GM12891 (cell line): ENCODE data around the gene ADCK1.
"Not testable (repeated sequence)": the region's sequence is repeated elsewhere in the genome, so short reads cannot be mapped to it uniquely, and the experiment has no call there.

ENCODE experiments used
- DNase-seq: peaks from one replicate; pipeline ENCODE4 v3.0.0; 2011; ENCODE audit warnings: low spot score; ENCODE audit not compliant: insufficient read length
- FAIRE-seq: peaks from 2 replicates; lab custom pipeline; 2011; peaks lifted over from hg19 to GRCh38; lab: Jason Lieb, UNC
- PAX5 ChIP-seq: IDR thresholded peaks from 2 replicates; pipeline ENCODE4 v1.6.1; 2011; ENCODE audit warnings: low read length, moderate library complexity, mild to moderate bottlenecking; ENCODE audit not compliant: insufficient read depth, severe bottlenecking
- POLR2A ChIP-seq: IDR thresholded peaks from 2 replicates; pipeline ENCODE4 v1.6.1; 2011; ENCODE audit warnings: low read depth, low read length, control low read depth
- POLR2AphosphoS5 ChIP-seq: IDR thresholded peaks from 2 replicates; pipeline ENCODE4 v1.6.1; 2011; ENCODE audit warnings: low read depth, low read length, control low read depth
- POU2F2 ChIP-seq: IDR thresholded peaks from 2 replicates; pipeline ENCODE4 v1.6.1; 2011; ENCODE audit warnings: low read depth, mild to moderate bottlenecking, control low read depth, low read length, moderate library complexity
- SPI1 ChIP-seq: IDR thresholded peaks from 2 replicates; pipeline ENCODE4 v1.6.1; 2011; ENCODE audit warnings: low read depth, low read length, control low read depth
- TAF1 ChIP-seq: IDR thresholded peaks from 2 replicates; pipeline ENCODE4 v1.6.1; 2011; ENCODE audit warnings: low read depth, low read length, control low read depth

ADCK1 gene

DNA sequence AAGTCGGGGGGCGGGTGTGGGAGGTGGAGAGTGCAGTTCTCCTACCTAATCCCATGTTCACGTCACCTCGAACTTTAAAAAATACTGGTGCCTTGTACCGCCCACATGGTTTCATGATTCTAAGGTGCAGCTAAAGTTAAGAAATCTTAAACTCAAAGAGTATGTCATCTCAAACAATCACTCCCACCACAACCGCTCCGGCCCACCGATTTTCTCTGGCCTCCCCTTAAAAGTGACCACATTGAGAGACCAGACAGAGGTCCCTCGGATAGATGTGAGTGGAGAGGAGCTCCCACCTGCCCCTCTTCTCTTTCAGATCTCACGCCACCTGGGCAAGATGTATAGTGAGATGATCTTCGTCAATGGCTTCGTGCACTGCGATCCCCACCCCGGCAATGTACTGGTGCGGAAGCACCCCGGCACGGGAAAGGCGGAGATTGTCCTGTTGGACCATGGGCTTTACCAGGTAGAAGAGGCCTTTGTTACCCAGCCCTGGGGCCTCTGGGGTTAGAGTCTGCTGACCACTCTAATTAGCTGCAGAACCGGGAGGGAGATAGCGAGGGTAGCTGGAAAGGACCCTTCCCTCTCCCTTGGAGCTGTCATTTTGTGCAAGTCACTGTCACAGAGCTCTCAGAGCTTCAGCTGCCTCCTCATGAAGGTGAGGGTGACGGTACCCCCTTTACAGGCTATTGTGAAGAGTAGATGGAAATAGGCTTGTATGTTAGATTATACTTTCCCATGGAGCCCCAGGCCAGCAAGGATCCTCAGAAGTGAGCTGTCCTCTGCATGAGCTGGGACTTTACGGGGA lies 124.4 kb downstream of the ADCK1 start:
- DNase-seq (no peak), FAIRE-seq (no peak)
- TF ChIP-seq POU2F2 (no peak), POLR2AphosphoS5 (no peak), TAF1 (no peak), PAX5 (no peak), SPI1 (no peak), POLR2A (no peak)

DNA sequence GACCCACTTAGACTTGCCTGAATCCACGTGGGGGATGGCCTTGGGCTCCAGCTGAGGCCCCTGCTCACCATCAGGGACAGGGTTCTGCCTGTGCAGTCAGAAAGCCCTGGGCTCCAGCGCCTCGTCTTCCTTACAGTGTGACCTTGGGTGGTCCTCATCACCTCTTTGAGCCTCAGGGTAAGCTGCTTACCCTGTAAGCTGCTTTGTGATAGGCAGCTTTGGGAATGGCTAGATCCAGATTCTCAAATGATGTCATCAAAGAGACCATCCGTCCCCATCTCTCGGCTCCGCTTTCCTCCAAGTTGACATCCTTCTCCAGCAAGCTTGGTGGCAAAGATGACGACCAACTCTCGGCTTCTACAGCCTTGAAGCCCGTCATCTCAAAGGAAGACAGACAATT lies 127.0 kb downstream of the ADCK1 start:
- FAIRE-seq, result no peak
- no peak for DNase-seq
- no peak for TF ChIP-seq POU2F2
- no peak for TF ChIP-seq SPI1
- no peak for TF ChIP-seq TAF1

DNA sequence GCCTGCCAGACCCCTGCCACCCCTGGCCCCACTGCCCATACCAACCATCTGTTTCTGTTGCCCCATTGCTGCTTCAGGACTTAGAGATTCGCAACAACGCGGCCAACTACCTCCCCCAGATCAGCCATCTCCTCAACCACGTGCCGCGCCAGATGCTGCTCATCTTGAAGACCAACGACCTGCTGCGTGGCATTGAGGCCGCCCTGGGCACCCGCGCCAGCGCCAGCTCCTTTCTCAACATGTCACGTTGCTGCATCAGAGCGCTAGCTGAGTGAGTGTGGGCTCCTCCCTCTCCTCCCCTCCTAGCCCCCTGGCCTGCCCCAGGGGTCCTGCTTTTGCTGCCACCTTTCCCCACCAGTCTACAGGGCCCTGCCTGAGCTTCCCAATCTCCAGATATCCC lies 131.5 kb downstream of the ADCK1 start:
- FAIRE-seq, result no peak
- no peak for TF ChIP-seq POLR2A
- no peak for TF ChIP-seq PAX5
- TF ChIP-seq POLR2AphosphoS5, result no peak

DNA sequence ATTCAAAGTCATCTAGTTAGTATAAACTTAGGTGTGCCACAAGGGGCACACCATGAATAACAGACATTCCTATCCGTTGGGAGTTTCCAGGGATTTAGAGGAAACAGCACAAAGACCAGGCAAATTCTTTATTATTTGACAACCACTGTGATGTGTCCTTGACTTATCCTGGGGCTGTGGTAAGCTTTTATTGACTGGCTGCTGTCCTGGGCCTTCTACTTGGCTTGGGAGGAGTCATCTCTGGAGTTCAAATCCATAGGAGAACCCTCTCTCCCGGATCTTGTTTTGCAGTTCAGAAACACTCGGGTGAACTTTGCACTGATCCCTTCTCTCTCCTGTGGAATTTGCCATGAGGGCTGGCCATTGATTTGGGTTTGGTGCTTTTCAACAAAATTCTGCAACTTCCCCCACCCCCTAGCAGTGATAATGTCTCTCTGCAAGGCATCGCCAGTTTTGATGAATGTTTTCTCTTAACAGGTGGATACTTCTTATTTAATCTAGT lies 136.3 kb downstream of the ADCK1 start:
- FAIRE-seq (no peak), DNase-seq (no peak)
- TF ChIP-seq SPI1 (no peak), POU2F2 (no peak), POLR2A (no peak), PAX5 (no peak), TAF1 (no peak), POLR2AphosphoS5 (no peak)

More for the DNA sequence above, 131.5 kb downstream of the ADCK1 start:
- no peak for DNase-seq

DNA sequence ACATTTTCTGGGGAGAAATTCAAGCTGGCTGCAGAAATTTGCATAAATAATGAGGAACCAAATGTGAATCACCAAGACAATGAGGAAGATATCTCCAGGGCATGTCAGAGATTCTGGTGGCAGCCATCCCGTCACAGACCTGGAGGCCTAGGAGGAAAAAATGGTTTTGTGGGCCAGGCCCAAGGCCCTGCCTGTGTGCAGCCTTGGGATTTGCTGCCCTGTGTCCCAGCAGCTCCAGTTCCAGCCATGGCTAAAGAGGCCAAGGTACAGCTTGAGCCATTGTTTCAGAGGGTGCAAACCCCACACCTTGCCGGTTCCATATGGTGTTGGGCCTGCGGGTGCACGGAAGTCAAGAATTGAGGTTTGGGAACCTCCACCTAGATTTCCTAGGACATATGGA lies 147.5 kb downstream of the ADCK1 start:
- TF ChIP-seq POU2F2 (no peak), POLR2AphosphoS5 (no peak), PAX5 (no peak), POLR2A (no peak), TAF1 (no peak), SPI1 (no peak)
- no peak for DNase-seq
- FAIRE-seq, result no peak

DNA sequence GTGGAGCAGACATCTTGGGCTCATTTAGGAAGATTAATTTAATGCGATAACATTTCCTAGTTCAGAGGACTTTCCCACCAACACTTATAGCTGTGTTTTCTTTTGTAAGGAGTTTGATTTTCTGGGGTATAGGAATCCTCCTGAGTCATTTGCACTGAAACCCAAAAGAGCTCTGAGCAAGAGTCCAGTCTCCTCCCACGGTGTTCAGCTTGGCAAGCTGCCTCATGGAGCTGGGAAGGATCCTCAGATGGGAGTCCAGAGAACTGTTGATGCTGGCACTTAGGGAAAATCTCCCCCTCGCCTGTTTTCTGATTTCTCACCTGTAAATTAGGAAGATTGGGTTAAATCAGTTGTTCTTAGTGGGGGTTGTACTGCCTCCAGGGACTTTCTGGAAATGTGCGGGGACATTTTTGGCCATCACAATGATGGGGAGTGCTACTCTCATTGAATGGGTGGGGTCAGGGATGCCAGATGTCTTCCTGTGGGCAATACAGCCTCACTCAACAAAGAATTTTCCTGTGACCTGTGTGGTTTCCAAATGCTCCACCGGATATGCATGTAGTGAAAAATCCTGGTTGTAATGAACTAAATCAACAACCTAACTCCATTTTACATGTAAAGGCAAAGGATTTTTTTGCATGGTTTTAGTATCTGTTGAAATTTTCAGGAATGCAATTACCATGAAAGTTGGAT lies 150.6 kb downstream of the ADCK1 start:
- DNase-seq (no peak), FAIRE-seq (no peak)
- TF ChIP-seq POLR2A, result no peak
- no peak for TF ChIP-seq SPI1
- TF ChIP-seq TAF1, result no peak
- no peak for TF ChIP-seq PAX5
- TF ChIP-seq POU2F2, result no peak
- no peak for TF ChIP-seq POLR2AphosphoS5

DNA sequence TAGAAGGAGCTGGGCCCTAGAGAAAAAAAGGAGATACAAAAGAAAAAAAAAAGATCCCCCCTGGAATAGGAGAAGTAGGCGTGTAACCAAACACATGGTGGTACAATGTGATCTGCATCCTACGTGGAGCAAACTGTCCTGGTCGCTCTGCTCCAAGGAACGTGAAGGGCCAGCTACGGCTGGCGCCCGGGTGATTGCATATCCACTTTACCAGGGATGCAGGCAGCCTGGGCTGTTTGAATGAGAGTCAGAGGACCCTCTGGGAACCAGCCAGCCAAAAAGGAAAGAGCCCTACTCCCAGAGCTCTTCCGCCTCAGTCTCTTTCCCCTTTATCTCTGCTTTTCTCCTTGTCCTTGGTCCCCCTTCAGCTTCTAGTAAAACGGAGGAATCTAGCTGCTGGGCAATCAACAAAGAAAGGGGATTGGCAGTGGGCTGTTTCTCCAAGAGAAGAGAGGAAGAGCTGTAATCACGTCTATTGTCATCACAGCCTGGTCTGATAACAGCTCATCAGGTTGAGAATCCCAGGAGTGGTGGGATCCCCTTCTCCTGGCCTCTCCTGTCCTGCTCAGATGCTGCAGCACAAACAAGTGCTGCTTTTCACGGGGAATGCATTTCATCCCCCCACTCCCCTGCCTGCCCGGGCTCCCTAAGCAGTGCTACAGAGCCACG lies 156.0 kb downstream of the ADCK1 start:
- TF ChIP-seq POLR2AphosphoS5 (no peak), SPI1 (no peak), TAF1 (no peak), POU2F2 (no peak), POLR2A (no peak), PAX5 (no peak)
- no peak for FAIRE-seq
- no peak for DNase-seq

DNA sequence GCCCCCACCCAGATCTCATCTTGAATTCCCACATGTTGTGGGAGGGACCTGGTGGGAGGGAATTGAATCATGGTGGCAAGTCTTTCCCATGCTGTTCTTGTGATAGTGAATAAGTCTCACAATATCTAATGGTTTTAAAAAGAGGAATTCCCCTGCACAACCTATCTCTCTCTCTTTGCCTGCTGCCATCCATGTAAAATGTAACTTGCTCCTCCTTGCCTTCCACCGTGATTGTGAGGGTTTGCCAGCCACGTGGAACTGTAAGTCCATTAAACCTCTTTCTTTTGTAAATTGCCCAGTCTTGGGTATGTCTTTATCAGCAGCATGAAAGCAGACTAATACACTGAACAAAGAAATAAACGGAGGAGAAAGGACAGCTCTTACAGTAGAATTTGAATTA lies 159.8 kb downstream of the ADCK1 start:
- DNase-seq, FAIRE-seq: not testable (repeated sequence)

DNA sequence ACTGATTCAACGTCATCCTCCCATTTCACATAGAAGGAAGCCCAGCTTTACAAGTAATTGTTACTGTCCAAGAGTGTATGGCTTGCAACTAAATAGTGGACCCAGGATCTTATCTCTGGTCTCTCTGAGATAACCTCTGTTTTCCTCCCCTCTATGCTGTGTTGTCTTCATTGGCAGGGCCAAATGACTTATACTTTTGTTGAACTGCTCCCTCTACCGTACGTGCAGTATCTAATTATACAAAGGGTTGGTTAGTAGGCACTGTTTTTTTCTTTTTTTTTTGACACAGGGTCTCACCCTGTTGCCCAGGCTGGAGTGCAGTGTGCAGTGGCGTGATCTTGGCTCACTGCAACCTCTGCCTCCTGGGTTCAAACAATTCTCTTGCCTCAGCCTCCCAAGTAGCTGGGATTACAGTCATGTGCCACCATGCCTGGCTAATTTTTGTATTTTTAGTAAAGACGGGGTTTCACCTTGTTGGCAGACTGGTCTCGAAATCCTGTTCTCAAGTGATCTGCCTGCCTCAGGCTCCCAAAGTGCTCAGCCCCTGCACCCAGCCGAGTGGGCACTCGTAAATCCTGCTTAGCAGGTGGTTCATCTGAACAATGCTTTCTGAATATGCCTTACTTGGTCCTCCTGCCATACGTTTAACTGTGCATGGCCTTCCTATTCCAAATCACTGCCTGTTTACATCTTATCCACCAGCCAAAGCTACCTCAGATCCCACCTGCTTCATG lies 162.1 kb downstream of the ADCK1 start:
- DNase-seq, result no peak
- no peak for TF ChIP-seq TAF1
- no peak for TF ChIP-seq POLR2AphosphoS5
- no peak for TF ChIP-seq PAX5
- no peak for TF ChIP-seq SPI1
- TF ChIP-seq POLR2A, result no peak
- FAIRE-seq, result no peak
